Activated CD4-positive, alpha-beta T cell treated with anti-CD3 and anti-CD28 coated beads, Interleukin-2, Interleukin-6, amounts not matched to agents 100 ng/mL and 50 ng/mL, durations not matched to agents 16 hours and 8 hours (primary cell): ENCODE results near the gene OPN1SW.

Source experiments
- DNase-seq: peaks from one replicate; pipeline ENCODE4 v3.0.0-alpha.2; 2020

The OPN1SW gene

DNA sequence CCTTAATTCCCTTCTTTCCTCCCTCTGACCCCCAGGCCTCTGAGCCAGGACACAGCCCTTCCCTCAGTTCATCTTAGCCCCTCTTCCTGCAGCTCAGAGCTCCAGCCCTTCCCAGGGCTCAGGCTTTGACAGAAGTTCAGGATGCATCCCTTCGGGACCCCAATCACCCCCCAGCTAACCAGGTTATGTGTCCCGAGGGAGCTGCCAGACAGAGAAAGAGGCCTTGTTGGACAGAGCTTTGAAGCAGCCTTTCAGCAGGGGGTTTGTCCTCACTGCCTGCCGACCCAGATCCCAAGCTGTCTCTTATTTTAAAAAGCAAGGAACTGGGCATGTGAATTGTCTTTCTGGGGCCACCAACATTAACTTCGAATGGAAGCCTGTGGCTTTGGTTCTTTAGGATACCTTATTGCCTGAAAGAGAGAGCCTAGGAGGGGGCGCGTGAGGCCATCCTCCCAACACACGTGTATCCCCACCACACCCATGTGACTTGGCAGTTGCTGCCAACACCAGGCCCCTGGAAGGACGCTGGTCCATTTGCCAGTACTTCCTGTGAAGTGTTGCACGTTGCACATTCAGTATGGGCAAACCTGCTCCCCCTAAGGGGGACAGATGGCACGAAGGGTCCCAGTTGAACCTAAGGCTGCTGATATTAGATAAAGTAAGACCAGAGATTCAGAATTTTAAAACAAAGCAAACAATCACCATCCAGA lies 17.0 kb upstream of the OPN1SW start:
- no peak for DNase-seq

DNA sequence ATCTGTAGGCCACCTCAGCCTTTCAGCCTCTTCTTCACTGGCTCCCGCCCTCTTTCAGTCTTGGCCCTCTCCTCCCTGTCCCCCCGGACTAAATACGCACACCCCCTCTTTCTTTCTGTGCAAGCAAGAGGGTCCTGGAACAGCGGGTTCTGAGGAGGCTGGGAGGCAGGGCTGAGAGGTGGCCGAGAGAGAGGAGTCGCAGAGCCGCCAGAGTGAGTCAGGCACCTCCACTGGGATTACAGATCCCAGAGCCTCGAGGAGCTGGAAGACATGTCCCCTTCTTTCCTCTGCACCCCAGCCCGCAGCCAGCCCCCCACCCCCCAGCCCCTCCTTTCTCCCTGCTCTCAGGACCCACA lies 16.4 kb upstream of the OPN1SW start:
- no peak for DNase-seq

DNA sequence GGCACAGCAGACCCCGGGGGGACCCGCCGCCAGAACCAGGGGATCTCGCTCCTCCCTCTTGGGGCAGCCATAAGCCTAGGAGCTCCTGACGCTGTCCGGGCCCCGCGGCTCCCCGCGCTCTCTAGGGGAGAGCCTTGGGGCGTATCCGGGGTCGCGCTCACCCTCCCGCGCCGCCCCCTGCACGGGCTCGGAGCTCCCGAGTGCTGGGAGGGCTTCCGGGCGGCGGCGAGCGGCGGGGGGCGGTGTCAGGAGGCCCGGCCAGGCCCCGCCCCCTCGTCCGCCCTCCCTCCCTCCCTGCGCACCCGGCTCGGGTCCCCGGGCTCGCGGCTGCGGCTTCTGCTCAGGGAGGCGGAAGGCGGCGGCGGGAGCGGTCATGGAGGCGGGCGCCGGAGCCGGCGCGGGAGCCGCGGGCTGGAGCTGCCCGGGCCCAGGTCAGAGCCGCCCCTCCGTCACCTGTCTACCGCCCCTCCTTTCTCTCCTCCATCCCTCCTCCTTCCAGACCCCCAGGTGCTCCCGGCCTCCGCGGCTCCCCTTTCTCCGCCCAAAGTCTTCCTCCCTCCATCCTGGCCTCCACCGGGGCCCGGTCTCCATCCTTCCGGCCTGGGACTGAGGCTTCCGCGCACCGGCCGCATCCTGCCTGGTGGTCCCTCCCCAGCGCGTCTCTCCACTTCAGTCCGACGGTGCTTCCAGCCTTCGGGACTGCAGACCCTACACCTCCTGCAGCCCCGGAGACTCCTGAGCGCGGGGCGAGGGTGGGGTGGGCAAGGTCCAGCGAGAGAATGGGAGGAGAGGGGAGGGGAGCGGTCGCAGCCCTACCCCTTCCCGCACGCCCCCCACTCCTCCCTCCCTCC lies 15.8 kb upstream of the OPN1SW start, which contains the start of gene CCDC136:
Gene CCDC136, plus strand, starts transcription at position 848 of the 851 bp plus-strand sequence. CDS start 444 bp downstream, outside the sequence.
- DNase-seq, result peak; percentile 76

DNA sequence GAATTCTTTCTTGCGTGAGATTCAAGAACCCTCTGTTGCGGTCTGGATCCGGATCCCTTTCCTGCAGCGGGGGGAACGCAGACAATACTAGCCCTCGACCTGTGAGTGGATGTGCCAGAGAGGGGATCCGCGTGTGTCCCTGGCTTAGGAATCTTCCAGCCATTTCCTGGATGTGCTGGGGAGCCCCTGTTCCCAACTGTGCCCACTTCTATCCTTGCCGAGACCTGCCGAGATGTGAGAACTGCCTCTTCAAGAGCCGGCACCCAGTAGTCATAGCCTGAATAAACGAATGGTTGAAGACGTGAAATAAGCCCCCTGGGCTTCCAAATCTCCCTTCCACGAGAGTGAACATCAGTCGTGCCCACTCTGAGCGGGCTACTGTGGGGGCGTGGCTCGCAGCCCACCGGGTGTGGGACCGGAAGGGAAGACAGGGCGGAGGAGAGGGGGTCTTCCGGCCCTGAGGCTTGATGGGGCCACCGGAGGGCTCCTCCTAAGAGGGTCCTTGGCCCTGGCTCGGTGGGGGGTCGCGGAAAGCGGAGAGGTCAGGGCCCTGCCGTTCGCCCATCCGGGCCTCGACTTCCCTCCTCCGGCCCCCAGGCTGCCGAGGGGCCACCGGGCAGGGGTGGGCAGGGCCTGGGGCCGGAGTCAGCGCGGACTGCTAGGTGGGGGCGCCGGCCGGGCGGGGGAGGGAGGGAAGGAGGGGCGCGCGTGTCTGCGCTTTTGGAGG lies 14.9 kb upstream of the OPN1SW start:
- no peak for DNase-seq

DNA sequence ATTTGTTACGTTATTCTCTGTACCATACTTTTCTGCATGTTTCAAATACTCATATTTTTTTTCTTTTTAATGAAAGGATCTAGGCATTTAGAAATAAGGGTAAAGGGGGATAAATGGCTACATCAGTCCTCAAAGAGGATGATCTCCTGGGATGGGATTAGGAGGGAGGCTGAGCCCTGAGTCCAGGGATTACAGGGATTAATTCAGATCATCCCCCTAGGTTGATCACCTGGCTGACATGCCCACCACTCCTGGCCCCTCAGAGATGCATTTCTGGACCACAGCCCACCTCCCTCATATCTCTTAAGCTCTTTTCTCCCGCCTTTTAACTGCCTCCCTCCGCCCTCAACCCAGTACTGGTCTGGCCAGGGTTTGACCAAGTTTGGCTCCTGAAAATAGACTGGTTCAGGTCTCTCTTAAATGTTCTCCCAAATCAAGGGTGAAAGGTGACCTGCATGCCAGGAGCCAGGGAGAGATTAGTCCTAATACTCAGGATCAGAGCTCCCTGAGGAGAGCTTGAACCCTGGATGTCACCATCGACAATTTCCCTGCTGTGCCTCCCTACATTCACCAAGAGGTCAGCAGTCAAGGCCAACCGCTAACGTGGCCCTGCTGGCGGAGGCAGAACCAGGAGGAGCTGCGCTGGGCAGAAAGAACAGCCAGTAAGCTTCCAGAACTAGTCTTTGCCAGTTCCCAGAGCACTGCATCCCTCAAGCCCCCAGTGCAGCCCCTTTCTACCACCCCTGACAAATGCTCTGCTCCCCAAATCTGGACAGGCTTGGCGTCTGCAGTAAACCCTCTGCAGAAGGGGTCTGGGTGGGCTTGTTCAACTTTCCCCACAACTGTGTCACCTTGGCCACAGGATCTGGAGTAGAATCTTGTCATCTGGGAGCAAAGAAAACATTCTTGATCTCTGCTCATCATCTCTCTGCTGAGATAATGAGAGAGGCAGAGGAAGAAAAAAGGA lies 13.1 kb upstream of the OPN1SW start:
- DNase-seq, result no peak

DNA sequence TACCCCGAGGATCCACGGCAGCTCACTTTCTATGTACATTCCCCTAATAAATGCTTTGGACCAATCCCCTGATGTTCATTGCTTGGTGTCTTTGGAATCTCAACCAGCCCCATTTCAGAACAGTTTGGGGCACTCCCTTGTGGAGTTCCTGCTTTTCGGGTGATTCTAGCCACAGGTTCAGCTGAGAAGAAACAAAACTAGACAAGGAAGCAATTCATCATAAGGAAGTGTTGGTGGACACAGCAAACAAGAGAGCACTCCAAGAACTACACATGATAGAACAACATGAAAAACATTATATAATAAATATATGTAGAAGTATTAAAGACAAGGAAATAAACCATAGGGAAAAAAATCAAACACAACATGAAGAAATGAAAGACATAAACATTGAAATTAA lies 10.1 kb upstream of the OPN1SW start:
- DNase-seq, result no peak

DNA sequence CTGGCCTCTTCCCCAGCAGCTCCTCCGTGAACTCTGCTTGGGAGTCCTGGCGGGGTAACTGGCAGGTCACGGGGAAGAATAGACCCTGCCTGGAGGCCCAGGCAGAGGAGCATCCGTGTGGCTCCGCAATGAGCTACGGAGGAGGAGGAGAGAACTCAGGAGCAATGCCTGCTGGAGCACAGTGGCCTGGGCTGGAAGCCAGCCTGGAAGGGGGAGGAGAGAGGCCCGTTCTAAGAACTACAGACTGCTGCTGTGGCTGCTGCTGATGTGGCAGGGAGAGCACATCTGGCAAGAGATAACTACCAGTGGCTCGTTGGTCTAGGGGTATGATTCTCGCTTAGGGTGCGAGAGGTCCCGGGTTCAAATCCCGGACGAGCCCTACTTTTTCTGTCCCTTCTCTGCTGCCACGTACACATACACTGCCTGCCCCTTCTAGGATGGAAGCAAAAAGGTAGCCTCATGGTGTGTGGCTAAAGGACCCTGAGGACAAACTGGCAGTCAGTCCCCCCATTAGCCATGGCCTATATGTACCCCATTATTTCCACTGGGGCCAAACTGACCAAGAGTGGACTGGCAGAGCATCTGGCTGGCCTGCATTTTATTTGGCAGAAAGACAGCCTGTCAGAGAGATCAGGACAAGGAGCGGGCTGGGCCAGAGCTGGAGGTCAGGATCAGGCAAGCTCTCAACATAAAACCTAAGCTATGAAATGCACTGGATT lies 7.7 kb upstream of the OPN1SW start:
- peak; percentile 41 for DNase-seq

DNA sequence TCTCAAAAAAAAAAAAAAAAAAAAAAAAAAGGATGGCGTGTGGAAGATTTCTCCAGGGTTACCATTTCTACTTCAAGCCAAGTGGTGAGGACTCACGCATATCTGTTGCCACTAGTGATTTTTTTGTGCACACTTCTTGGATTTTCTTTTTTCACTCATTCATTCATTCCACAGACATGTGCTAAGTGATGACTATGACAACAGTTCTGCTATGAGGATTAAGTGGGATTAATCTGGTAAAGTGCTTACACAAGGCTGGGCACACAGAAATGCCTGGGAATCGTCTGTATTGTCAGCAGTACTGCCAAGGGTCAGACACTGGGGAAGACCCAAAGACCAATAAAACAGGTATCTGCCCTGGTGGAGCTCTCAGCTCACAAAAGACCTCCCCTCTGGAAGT lies 6.3 kb upstream of the OPN1SW start:
- no peak for DNase-seq

DNA sequence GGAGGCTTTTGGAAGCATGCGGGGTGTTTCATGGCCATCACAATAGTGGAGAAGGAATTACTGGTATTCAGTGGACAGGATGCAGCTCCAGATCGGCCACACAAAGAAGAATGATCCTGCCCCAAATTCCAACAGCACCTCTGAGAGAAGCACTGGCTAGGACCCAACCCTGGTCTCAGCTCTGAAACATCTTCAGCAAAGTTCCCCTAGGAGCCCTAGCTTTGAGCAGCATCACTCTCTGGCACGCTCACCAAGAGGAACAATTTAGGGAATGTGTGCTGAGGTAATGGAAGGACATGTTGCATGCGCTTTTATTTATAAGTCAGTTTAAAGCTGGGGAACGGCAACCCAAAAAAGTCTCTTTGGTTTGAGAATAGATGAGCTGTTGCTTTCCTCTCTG lies 5.5 kb upstream of the OPN1SW start:
- DNase-seq, result no peak

DNA sequence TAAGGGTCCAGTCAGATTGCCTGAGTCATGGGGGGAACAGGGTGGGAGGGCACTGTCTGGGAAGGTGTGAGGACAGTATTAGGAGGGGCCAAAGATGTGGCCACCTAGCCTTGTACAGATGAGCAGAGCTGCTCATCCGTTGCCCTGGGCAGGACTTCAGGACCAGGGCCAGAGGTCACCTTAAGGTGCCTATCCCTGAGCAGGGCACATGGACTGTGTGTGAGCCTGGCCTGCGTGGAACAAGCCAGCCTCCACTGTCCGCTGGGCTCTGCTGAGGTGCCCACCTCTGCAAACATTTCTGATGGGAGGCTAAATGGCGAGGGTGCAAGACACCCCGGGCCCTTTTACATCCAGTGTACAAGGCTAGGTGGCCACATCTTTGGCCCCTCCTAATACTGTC lies 3.4 kb upstream of the OPN1SW start:
- DNase-seq, result no peak

DNA sequence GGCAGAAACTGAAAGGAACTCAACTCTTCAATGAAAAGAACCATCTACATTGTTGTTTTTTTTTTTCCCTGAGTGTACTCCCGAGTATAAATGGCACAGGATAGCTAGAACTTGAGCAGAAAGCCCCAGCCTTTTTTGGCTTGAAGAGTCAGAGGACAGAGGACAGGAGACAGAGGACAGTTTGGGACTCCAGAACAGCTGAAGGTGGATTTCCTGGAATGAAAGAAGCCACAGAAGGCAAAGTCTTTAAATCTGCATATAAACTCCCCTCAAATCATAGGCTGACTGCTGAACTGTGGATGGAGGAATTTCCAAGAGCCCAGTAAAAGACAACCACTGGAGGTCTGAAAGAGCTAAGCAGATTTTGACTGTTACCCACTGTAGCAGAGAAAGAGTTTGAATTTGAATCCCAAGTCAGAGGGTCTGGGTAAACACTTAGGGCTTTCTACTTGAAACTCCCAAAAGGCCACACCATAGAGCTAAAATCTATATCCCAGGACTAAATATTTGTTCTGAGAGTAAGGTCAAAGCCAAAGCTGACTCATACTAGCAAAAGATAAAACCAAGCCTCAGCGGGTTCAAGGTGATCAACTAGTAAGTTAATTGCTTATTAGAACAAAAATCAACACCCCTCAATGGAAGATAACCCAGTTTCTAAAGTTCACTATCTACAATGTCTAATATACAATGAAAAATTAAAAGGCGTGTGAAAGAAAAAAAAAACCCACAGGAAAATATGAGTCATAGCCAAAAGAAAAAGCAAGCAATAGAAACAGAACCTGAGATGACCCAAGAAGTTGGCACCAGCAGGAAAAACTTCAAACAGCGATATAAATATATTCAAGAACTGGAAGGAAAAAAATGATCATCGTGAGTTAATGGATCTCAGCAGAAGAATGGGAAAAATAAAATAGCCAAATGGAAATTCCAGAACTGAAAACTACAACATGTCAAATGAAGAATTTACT lies 1.8 kb upstream of the OPN1SW start:
- no peak for DNase-seq

DNA sequence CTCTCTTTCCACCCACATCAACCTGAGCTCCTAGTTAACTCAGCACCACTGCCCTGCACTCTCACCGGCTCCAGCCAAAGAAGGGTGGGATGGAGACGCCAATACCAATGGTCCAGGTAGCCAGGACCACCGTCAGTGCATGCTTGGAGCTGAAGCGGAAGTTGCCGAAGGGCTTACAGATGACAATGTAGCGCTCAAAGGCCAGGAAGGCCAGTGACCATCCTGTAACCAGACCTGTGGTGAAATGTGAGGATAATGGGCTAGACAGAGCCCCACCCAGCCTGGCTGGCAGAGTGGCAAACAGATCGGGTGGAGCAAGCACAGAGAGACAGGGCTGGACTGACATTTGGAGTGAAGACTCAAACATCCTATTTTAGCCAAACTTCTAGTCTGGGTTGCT lies 673 bp downstream of the OPN1SW start:
- DNase-seq, result no peak

DNA sequence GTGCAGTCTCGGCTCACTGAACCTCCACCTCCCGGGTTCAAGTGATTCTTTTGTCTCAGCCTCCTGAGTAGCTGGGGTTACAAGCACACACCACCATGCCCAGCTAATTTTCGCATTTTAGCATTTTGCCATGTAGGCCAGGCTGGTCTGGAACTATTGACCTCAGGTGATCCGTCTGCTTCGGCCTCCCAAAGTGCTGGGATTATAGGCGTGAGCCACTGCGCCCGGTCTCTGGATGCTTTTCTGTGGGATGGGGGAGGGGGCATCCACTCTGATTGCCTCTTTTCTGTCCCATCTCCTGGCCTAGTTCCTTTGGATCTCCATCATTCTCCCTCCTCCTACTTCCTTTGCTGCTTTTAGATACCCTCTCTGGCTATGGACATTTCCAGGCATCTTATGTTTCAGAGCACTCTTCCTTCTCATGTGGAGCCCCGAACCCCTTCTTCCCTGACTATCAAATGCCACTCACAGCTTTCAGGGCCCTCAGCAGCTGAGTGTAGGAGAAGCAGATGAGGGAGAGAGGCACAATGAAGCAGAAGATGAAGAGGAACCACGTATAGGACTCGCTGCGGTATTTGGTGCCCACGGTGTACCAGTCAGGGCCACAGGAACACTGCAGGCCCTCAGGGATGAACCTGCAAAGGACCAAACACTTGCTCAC lies 1.4 kb downstream of the OPN1SW start:
- no peak for DNase-seq

DNA sequence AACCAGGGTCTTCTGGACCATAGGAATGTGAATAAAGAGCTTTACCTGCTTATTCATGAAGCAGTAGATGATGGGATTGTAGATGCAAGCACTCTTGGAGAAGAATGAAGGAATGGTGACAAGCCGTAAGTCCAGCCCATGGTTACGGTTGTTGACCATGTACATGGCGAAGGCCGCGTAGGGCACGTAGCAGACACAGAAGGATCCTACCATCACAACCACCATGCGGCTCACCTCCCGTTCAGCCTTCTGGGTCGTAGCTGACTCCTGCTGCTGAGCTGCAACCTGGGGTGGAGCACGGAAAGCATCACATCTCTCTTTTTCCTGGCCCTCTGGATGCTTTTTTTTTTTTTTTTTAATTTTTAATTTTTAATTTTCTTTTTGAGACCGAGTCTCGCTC lies 2.0 kb downstream of the OPN1SW start:
- DNase-seq, result no peak

DNA sequence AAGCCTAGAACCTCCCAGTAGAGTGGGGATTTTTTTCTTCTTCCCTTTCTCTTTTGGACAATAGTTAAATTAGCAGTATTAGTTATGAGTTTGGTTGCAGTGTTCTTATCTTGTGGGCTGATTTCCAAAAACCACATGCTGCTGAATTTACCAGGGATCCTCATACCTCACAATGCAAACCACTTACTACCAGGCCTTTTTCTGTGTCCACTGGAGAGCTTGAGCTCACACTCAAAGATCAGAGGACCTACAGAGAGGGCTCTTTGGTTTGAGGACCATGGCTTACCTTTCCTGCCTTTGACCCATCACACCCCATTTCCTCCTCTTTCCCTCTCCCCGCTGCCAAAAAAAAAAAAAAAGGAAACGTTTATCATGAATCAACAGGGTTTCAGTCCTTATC lies 5.4 kb downstream of the OPN1SW start:
- no peak for DNase-seq

DNA sequence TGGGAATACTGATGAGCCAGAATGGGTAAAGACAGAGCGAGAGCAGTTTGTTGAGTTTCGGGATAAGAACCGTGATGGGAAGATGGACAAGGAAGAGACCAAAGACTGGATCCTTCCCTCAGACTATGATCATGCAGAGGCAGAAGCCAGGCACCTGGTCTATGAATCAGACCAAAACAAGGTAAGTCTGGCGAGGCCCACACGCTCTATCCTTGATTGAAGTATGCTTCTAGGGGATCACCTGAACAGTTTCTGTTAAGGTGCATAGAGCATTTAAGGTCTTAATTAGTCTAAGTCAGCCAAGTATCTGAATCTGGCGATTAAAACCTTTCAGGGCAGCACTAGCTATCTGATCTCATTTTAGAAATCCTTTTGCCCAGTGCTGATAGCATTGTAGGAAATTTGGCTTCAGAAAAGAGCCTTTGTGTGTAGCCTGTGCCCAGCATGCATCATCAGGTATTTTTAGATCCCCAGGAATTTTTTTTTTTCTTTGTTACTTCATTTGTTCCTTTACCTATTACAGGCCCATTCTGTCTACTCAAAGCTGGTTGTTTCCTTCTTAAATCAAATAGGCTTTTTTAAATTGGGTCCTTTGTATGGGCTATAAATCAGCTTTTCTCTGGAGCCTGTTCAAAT lies 8.0 kb downstream of the OPN1SW start:
- DNase-seq, result no peak

DNA sequence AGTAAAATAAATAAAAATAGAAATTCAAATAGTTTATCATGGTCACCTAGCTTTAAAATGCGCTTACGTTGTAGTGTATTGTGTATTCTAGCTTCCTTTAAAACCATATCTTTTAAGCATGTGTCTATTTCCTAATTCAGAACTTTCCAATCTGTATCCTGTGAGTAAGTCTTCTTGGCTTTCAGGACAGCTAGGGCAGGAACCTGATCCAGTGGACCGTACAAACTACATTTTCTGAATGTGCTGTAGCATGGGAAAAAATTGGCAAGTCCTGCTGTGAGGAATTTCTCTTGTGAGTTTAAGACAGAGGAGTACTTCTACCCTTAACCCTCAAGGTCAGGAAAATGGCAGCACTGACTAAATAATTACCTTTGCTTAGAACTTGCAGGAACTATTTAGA lies 12.1 kb downstream of the OPN1SW start:
- DNase-seq, result no peak

DNA sequence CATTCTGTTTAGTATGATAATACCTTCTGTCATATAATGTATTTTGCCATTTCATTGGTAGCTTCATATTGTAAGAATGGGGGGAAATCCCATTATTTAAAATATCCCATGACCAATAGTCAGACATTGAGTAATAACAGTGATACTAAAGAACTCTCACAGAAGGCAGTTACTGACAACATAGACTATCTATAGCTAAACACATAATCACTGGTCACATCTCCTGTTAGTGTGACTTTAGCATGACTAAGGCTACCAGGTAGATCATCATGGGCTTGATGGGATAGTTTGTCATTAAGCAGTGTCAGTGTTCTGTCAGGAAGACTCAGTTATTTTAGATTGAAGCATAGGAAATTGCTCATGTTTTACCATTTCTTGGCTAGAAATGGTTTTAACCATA lies 16.4 kb downstream of the OPN1SW start:
- no peak for DNase-seq

DNA sequence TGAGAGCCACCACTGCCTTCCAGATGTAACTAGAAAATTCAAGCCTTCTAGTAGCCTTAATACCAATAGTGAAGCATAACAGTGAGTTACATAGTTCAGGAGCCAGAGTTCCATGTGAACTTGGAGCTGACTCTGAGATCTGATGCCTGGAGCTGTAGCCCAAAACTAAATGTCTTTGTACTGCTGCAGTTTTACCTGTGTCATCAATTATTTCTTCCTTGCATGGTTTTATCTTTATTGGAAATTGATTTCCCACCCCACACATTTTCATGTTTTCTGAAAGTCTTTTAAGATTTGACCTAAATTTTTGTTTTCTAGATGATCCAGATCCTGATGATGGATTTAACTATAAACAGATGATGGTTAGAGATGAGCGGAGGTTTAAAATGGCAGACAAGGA lies 17.0 kb downstream of the OPN1SW start:
- no peak for DNase-seq

DNA sequence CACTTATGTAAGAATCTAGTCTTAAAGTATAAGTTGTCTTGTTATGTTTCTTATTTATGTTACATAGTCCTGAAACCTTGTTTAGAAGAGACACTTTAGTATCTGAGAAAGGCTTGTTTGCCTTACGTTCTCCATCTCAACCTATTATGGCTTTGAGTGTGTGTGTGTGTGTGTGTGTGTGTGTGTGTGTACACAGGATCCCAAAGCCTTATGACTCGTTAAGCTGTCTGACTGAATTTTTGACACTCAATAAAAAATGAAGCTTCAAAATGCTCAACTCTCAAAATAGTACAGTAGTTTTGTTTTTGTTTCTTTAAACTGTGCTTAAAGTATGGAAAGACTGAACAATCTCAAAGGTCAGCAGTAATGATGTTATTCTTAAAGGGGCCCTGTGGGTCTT lies 18.4 kb downstream of the OPN1SW start:
- no peak for DNase-seq
